HPDE6-E6E7 (cell line): ENCODE results near the gene BCR.

Experiments
- DNase-seq: peaks from one replicate; pipeline ENCODE4 v3.0.0; 2011; ENCODE audit warnings: missing footprints; ENCODE audit errors: extremely low spot score

BCR gene

GRCh38 chr22:23231471-23232093, 51.3 kb downstream of the BCR start:
- DNase-seq, result no peak

- DNase-seq, result no peak
Measured at GRCh38 chr22:23232094-23232905, 52.0 kb downstream of the BCR start.

- no peak for DNase-seq
Measured at GRCh38 chr22:23233084-23233531, 52.8 kb downstream of the BCR start.

- no peak for DNase-seq
Measured at GRCh38 chr22:23233752-23234408, 53.6 kb downstream of the BCR start.

GRCh38 chr22:23234409-23235161, 54.3 kb downstream of the BCR start:
- DNase-seq, result no peak

GRCh38 chr22:23235425-23235824, 55.1 kb downstream of the BCR start:
- DNase-seq, result no peak

- no peak for DNase-seq
Measured at GRCh38 chr22:23236026-23236425, 55.7 kb downstream of the BCR start.

GRCh38 chr22:23236440-23237184, 56.3 kb downstream of the BCR start:
- DNase-seq, result no peak

GRCh38 chr22:23237201-23237798, 57.0 kb downstream of the BCR start:
- no peak for DNase-seq

GRCh38 chr22:23237841-23238240, 57.5 kb downstream of the BCR start:
- DNase-seq, result no peak

- no peak for DNase-seq
Measured at GRCh38 chr22:23238707-23239106, 58.4 kb downstream of the BCR start.

- no peak for DNase-seq
Measured at GRCh38 chr22:23239429-23239828, 59.1 kb downstream of the BCR start.

- DNase-seq, result peak; percentile 54
Measured at GRCh38 chr22:23240639-23241389, 60.5 kb downstream of the BCR start.

GRCh38 chr22:23241562-23242472, 61.5 kb downstream of the BCR start:
- DNase-seq, result no peak

GRCh38 chr22:23242473-23243001, 62.2 kb downstream of the BCR start:
- DNase-seq, result no peak

GRCh38 chr22:23243006-23243573, 62.8 kb downstream of the BCR start:
- DNase-seq, result no peak

- DNase-seq, result no peak
Measured at GRCh38 chr22:23243859-23244689, 63.8 kb downstream of the BCR start.

- DNase-seq, result no peak
Measured at GRCh38 chr22:23244690-23245044, 64.4 kb downstream of the BCR start.
